HepG2 (cell line): ENCODE results near the gene RAB9A. TPM values are rescaled to one million over a fixed set of nuclear protein-coding genes. Genes with fewer than 3 reads are reported as not detected.

Experiments used
- ATAC-seq: fragments of 200-7000 bp; cut with Tn5 transposase; 3 replicates; pipeline ENCODE4 v1.9.1; 2020; ENCODE audit warnings: mild to moderate bottlenecking, moderate library complexity
- BruUV-seq: library from RNA; stranded (reverse); fragments of 400-500 nt; replicated peaks from 2 replicates; lab custom pipeline; 2021; lab: Mats Ljungman, UMichigan
- CTCF ChIA-PET: fragments of 300-600 bp; formaldehyde crosslinking; extraction: SDS; loops from one replicate; lab custom pipeline; 2021; ENCODE audit warnings: low total read pairs, inconsistent platforms, low intra/inter-chr PET ratio; lab: Yijun Ruan, JAX
- POLR2A ChIA-PET: fragments of 350-600 bp; sonication (Branson Sonifier 250); formaldehyde crosslinking; loops from one replicate; lab custom pipeline; 2020; ENCODE audit warnings: antibody characterized with exemption, inconsistent platforms; lab: Yijun Ruan, JAX
- DNase-seq: peaks from one replicate; pipeline ENCODE4 v3.0.0-alpha.2; 2015; ENCODE audit warnings: low spot score
- FAIRE-seq: peaks from 3 replicates; lab custom pipeline; 2011; peaks lifted over from hg19 to GRCh38; lab: Jason Lieb, UNC
- H2AFZ ChIP-seq: one replicate; pipeline ENCODE4 v1.6.1; 2011; ENCODE audit warnings: low read length, inconsistent platforms
- H3K27ac ChIP-seq: fragments of 300-600 bp; 3 replicates; pipeline ENCODE4 v1.8.0; 2011; ENCODE audit warnings: mixed run types, mild to moderate bottlenecking, mixed read lengths, low read length, inconsistent platforms; ENCODE audit not compliant: insufficient read depth; ENCODE audit errors: extremely low read length
- H3K27me3 ChIP-seq, 2 experiments: fragments of 200-600 bp in 1 of 2; 2 replicates in 1 of 2; 3 replicates in 1 of 2; pipeline versions ENCODE4 v1.6.0 to v1.8.0; 2011; ENCODE audit warnings: low read length in 2 of 2, mild to moderate bottlenecking in 2 of 2, moderate library complexity in 2 of 2, inconsistent platforms in 1 of 2; ENCODE audit not compliant: insufficient read depth in 2 of 2, control insufficient read depth in 1 of 2
- H3K36me3 ChIP-seq, 2 experiments: fragments of 200-600 bp in 1 of 2; replicated peaks in 1 of 2; 2 replicates in 1 of 2; 3 replicates in 1 of 2; pipeline versions ENCODE4 v1.5.1 to v1.8.0; 2011; ENCODE audit warnings: low read length in 2 of 2, inconsistent platforms in 1 of 2; ENCODE audit not compliant: insufficient read depth in 2 of 2, control insufficient read depth in 1 of 2
- H3K4me1 ChIP-seq: 2 replicates; pipeline ENCODE4 v1.5.1; 2012; ENCODE audit warnings: low read length, inconsistent platforms; ENCODE audit not compliant: insufficient read depth
- H3K4me2 ChIP-seq: 2 replicates; pipeline ENCODE4 v1.6.0; 2011; ENCODE audit warnings: low read depth, low read length, inconsistent platforms
- H3K4me3 ChIP-seq, 3 experiments: fragments of 200-600 bp in 1 of 3; sonication (generic), shearing (Covaris generic) in 1 of 3; replicated peaks in 1 of 3; 2 replicates each; pipeline ENCODE4 v1.5.1; 2011 to 2016; ENCODE audit warnings: low read length in 3 of 3, inconsistent platforms in 2 of 3, low read depth in 2 of 3, mild to moderate bottlenecking in 2 of 3, control low read depth in 1 of 3, mixed read lengths in 1 of 3; ENCODE audit not compliant: insufficient read depth in 1 of 3
- H3K79me2 ChIP-seq: one replicate; pipeline ENCODE4 v1.6.1; 2011; ENCODE audit warnings: low read length, inconsistent platforms; ENCODE audit not compliant: insufficient read depth
- H3K9ac ChIP-seq: 2 replicates; pipeline ENCODE4 v1.6.0; 2011; ENCODE audit warnings: mild to moderate bottlenecking, low read depth, low read length, inconsistent platforms; ENCODE audit not compliant: insufficient read depth
- H3K9me3 ChIP-seq: 2 replicates; pipeline ENCODE4 v1.5.1; 2012; ENCODE audit warnings: mild to moderate bottlenecking, low read length
- H4K20me1 ChIP-seq: 2 replicates; pipeline ENCODE4 v1.6.0; 2011; ENCODE audit warnings: inconsistent platforms, mild to moderate bottlenecking, low read length, moderate library complexity; ENCODE audit not compliant: insufficient read depth
- NR2C2 ChIP-seq: sonication (generic); formaldehyde crosslinking; IDR thresholded peaks from 2 replicates; pipeline ENCODE4 v1.4.0; 2020; ENCODE audit warnings: missing genetic modification reagents, mild to moderate bottlenecking, moderate library complexity, borderline replicate concordance
- NRL ChIP-seq: sonication (generic); formaldehyde crosslinking; IDR thresholded peaks from 2 replicates; pipeline ENCODE4 v1.5.0; 2020; ENCODE audit warnings: missing genetic modification reagents, mild to moderate bottlenecking, moderate library complexity, borderline replicate concordance
- PRDM10 ChIP-seq: sonication (generic); formaldehyde crosslinking; IDR thresholded peaks from 2 replicates; pipeline ENCODE4 v1.4.0; 2020; ENCODE audit warnings: low read depth, missing genetic modification reagents
- RBM22 ChIP-seq: fragments of 200-400 bp; formaldehyde crosslinking; optimal IDR thresholded peaks from 2 replicates; pipeline ENCODE3; 2017; ENCODE audit warnings: mild to moderate bottlenecking, low read length, moderate library complexity
- SATB2 ChIP-seq: sonication (generic); formaldehyde crosslinking; IDR thresholded peaks from 2 replicates; pipeline ENCODE4 v1.5.0; 2020; ENCODE audit warnings: missing genetic modification reagents
- TBL1XR1 ChIP-seq: fragments of 150-350 bp; IDR thresholded peaks from 2 replicates; pipeline ENCODE4 v1.6.1; 2014; ENCODE audit warnings: borderline replicate concordance, low read length; ENCODE audit not compliant: partially characterized antibody
- THAP11 ChIP-seq: IDR thresholded peaks from 2 replicates; pipeline ENCODE4 v1.6.1; 2016; ENCODE audit warnings: missing biosample characterization, missing genetic modification reagents
- ZFP82 ChIP-seq: sonication (generic); formaldehyde crosslinking; IDR thresholded peaks from 2 replicates; pipeline ENCODE4 v1.5.1; 2020; ENCODE audit warnings: mild to moderate bottlenecking, missing genetic modification reagents, borderline replicate concordance
- ZNF143 ChIP-seq: sonication (generic); formaldehyde crosslinking; IDR thresholded peaks from 2 replicates; pipeline ENCODE4 v1.4.0; 2020; ENCODE audit warnings: missing genetic modification reagents
- ZNF382 ChIP-seq: sonication (generic); formaldehyde crosslinking; IDR thresholded peaks from 2 replicates; pipeline ENCODE4 v1.5.0; 2020; ENCODE audit warnings: missing genetic modification reagents, mild to moderate bottlenecking, borderline replicate concordance
- ZNF432 ChIP-seq: sonication (generic); formaldehyde crosslinking; IDR thresholded peaks from 2 replicates; pipeline ENCODE4 v1.5.0; 2020; ENCODE audit warnings: missing genetic modification reagents, mild to moderate bottlenecking, borderline replicate concordance
- ZNF552 ChIP-seq: sonication (generic); formaldehyde crosslinking; IDR thresholded peaks from 2 replicates; pipeline ENCODE4 v1.9.0; 2022; ENCODE audit warnings: missing genetic modification reagents, mild to moderate bottlenecking, borderline replicate concordance
- ZNF557 ChIP-seq: sonication (generic); formaldehyde crosslinking; IDR thresholded peaks from 2 replicates; pipeline ENCODE4 v1.4.0; 2020; ENCODE audit warnings: missing genetic modification reagents
- WGBS: methylation state at CpG from one replicate; pipeline ENCODE4 v1.1.6; 2017; ENCODE audit warnings: low lambda C conversion rate; 5-methylcytosine and 5-hydroxymethylcytosine counted together
- in situ Hi-C: cut with HindIII; loops from 2 replicates; pipeline ENCODE4 v1.10.0; 2017; ENCODE audit warnings: low pct_unique_long_range_greater_than_20kb; ENCODE audit not compliant: extremely low pct_ligation_motif_present
- intact Hi-C: fragments of 100-400 bp; cut with micrococcal nuclease; formaldehyde crosslinking; loops from one replicate; pipeline ENCODE4 v1.10.0; 2022; ENCODE audit not compliant: unreplicated experiment
- polyA plus RNA-seq, 8 experiments: library from polyadenylated mRNA; depleted of rRNA in 3 of 8; stranded (reverse) in 7 of 8; unstranded in 1 of 8; fragments of >200 nt; fragmentation: Illumina TruSeq in 4 of 8; extraction: Trizol in 4 of 8; gene quantifications; 2 replicates each; pipeline versions ENCODE4 v1.2.1 to v1.2.3, GENCODE V29; 2011 to 2016; ENCODE audit warnings: low read depth in 4 of 8, missing spikeins in 1 of 8, mixed read lengths in 1 of 8; ENCODE audit not compliant: insufficient read depth in 1 of 8
- total RNA-seq, 5 experiments: library from RNA; depleted of rRNA; stranded (reverse); fragments of >200 nt; fragmentation: Illumina TruSeq; extraction: Trizol; gene quantifications; 2 replicates each; pipeline ENCODE4 v1.2.3, GENCODE V29; 2016; ENCODE audit warnings: low read depth in 1 of 5

The RAB9A gene
- total and polyA plus RNA-seq, 2 of the 13 experiments (the other 11 are each of a cell fraction or from before 2014, with no cell fraction given): 10.5 to 23.1 TPM

GRCh38 chrX:13699183-13699826 lies 10.4 kb downstream of the RAB9A start (continued):
- TF ChIP-seq THAP11 (CRISPR knock-in tag): no peak
- TF ChIP-seq SATB2 (CRISPR knock-in tag): no peak
- TF ChIP-seq RBM22: no peak
- no peak for TF ChIP-seq ZNF382 (CRISPR knock-in tag)

- no peak overlapping the region for H2AFZ ChIP-seq
- H3K4me3 ChIP-seq: no peak overlapping the region
- DNase-seq (no peak), FAIRE-seq (no peak), ATAC-seq (no peak)
- POLR2A ChIA-PET: no interaction called here
- H3K4me1 ChIP-seq: no peaks in the 10 kb centered on the region
- TF ChIP-seq NRL (CRISPR knock-in tag) (no peak), ZFP82 (no peak), ZNF432 (no peak), ZNF143 (CRISPR knock-in tag) (no peak), TBL1XR1 (no peak), ZNF552 (CRISPR knock-in tag) (no peak), NR2C2 (no peak), ZNF557 (no peak), PRDM10 (no peak)
- H3K27me3 ChIP-seq: no peaks in the 10 kb centered on the region
- no TSS peak for BruUV-seq
- 0 out of 2 replicates have a peak, but pooled peaks cover 3% of the 10 kb centered on the region for H4K20me1 ChIP-seq
- no peak overlapping the region for H3K27ac ChIP-seq
- H3K36me3 ChIP-seq: no peaks in the 10 kb centered on the region
- H3K9me3 ChIP-seq: no peaks in the 10 kb centered on the region
- 97% methylated on average over 4 of the region's 4 CpGs for WGBS
- in situ Hi-C loops: no loop called here
- CTCF ChIA-PET: no interaction called here
- peaks cover 47% of the 10 kb centered on the region for H3K79me2 ChIP-seq
- H3K9ac ChIP-seq: no peak overlapping the region
- intact Hi-C loops: no loop called here
- H3K4me2 ChIP-seq: no peak overlapping the region
These were observed 11.5 kb downstream of the RAB9A start for GRCh38 chrX:13700380-13700779.
